Body of pancreas (tissue), 4 donors: ENCODE measurements around the gene RASIP1.
A peak's percentile ranks its signal among the peaks of the same experiment; 100 is the strongest.

Experiments
- CTCF ChIP-seq, 7 experiments: fragments of 450-650 bp in 4 of 7; fragments of 200-600 bp in 3 of 7; sonication (generic) in 3 of 7; IDR thresholded peaks; one replicate each; pipeline ENCODE4 v1.5.1; 2016 to 2019; ENCODE audit warnings: antibody characterized with exemption in 7 of 7
- POLR2A ChIP-seq, 3 donors: fragments of 450-650 bp; IDR thresholded peaks; one replicate each; pipeline ENCODE4 v1.6.1; 2016; ENCODE audit warnings: antibody characterized with exemption in 3 of 3, mild to moderate bottlenecking in 2 of 3

- TF ChIP-seq CTCF (IDR thresholded peaks at IDR 0.05), result no peak
- TF ChIP-seq POLR2A (IDR thresholded peaks at IDR 0.05), result peak; percentile 68 to 87 (median 76)
These were observed 44.6 kb downstream of the RASIP1 start, which contains the start of gene FUT2 for GRCh38 chr19:48695743-48696352.
